ENCODE results near the gene GABRB3.

- TF ChIP-seq, protein P1, sequence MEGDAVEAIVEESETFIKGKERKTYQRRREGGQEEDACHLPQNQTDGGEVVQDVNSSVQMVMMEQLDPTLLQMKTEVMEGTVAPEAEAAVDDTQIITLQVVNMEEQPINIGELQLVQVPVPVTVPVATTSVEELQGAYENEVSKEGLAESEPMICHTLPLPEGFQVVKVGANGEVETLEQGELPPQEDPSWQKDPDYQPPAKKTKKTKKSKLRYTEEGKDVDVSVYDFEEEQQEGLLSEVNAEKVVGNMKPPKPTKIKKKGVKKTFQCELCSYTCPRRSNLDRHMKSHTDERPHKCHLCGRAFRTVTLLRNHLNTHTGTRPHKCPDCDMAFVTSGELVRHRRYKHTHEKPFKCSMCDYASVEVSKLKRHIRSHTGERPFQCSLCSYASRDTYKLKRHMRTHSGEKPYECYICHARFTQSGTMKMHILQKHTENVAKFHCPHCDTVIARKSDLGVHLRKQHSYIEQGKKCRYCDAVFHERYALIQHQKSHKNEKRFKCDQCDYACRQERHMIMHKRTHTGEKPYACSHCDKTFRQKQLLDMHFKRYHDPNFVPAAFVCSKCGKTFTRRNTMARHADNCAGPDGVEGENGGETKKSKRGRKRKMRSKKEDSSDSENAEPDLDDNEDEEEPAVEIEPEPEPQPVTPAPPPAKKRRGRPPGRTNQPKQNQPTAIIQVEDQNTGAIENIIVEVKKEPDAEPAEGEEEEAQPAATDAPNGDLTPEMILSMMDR (IDR thresholded peaks at IDR 0.05; ENCODE audit: insufficient read depth, low read depth, low read length): no peak
- no peak for TF ChIP-seq EZH2 (IDR thresholded peaks at IDR 0.05; ENCODE audit: insufficient read depth, low read length)
Measured at GRCh38 chr15:26807517-26808427, 34.9 kb upstream of the GABRB3 start.

All from astrocyte (in vitro differentiated cells and primary cell).